Fibroblast of mammary gland (primary cell): ENCODE data around the gene POLE4.

Experiments used
- DNase-seq: peaks from one replicate; pipeline ENCODE4 v3.0.0-alpha.2; 2010; ENCODE audit warnings: low read depth
- H3K4me3 ChIP-seq: 2 replicates; pipeline ENCODE4 v1.5.1; 2011; ENCODE audit warnings: low read depth, mild to moderate bottlenecking, low read length, moderate library complexity; ENCODE audit not compliant: control insufficient read depth
- TF ChIP-seq, protein P1 (sequence below): conservative IDR thresholded peaks from 2 replicates; pipeline ENCODE4 v1.5.1; 2011; ENCODE audit warnings: low read depth, low read length, inconsistent platforms; ENCODE audit not compliant: control insufficient read depth, insufficient read depth

POLE4 gene

DNA sequence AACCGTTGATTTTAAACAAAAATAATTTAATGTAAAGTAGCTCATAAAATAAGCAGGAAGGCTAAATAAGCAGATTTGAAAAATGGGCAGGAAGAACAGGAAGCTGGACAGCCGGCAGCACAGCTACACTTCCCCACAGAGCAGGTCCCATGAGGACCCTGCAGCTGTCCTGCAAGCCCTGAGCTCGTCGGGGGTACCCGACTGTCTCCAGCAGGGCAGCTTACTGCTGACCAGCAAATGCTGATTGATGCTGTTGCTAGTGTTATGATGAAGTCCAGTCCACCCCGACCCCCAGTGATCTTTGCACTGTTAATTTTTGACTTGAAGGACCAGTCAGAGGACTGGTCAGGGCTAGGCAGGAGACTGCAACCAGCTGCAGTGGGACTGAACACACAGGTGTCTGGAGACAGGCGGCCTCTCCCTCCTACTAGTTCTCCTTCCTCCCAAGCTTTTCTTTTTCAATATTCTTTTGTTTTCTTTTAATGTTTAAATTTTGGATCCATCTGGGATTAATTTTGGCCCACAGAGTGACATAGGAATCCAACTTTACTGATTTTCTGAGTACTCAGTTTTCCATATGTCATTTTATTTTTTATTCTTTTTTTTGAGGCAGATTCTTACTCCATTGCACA lies 27.7 kb downstream of the POLE4 start:
- TF ChIP-seq, protein P1, sequence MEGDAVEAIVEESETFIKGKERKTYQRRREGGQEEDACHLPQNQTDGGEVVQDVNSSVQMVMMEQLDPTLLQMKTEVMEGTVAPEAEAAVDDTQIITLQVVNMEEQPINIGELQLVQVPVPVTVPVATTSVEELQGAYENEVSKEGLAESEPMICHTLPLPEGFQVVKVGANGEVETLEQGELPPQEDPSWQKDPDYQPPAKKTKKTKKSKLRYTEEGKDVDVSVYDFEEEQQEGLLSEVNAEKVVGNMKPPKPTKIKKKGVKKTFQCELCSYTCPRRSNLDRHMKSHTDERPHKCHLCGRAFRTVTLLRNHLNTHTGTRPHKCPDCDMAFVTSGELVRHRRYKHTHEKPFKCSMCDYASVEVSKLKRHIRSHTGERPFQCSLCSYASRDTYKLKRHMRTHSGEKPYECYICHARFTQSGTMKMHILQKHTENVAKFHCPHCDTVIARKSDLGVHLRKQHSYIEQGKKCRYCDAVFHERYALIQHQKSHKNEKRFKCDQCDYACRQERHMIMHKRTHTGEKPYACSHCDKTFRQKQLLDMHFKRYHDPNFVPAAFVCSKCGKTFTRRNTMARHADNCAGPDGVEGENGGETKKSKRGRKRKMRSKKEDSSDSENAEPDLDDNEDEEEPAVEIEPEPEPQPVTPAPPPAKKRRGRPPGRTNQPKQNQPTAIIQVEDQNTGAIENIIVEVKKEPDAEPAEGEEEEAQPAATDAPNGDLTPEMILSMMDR = no peak
- DNase-seq = no peak
- no peak overlapping the region for H3K4me3 ChIP-seq

DNA sequence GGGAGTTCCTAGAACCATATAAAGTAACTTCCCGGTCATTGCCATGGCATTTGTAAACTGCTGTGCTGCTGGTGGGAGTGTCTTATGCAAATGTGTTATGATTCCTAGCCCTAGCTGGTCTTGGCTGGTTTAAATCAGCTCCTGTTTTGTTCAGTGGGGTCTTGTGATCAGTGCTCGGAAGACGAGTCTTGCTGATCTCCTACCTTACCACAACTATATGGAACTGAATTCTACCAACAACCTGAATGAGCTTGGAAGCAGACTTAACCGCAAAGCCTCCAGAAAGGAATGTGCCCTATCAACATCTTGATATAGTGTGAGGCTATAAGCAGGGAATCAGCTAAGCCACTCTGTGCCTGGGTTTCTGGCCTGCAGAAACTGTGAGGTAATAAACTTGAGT lies 33.5 kb downstream of the POLE4 start:
- H3K4me3 ChIP-seq = no peak overlapping the region
- TF ChIP-seq, protein P1 = no peak
- peak; percentile 33 for DNase-seq

DNA sequence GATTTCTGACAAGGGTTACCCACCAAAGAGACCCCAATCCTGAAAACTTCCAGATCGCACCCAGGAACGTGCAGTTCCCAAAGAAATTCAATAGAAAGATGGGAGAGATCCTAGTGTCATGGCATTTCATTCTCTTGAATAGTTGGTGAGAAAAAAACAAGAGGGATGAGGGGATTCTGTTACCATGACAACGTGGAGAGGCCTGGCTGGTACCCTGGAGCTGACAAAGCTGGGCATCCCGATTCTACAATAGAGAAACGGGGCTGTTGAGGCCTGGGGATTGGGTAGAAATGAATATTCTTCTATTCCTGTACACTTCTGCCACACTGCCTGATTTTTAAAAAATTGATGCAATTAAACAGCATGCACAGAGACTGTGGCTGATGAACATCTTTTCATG lies 41.0 kb downstream of the POLE4 start:
- TF ChIP-seq, protein P1 = no peak
- DNase-seq = no peak

DNA sequence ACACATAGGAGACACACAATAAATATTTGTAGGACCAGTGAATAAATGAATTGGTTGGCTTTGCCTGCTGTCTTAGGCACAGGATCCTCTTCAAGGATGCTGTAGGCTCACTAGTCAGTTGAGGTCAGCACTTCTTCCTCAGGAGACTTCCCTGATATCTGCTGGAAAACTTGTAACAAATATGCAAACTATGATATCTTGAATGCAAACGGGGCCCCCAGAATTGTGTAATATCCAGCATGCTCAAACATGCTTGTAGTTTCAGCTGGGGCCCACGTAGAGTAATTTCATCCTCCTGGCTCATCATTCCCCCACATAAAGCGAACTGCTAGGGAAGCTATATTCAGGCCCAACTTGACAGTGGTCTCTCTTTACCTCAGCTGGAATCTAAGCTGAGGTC lies 43.6 kb downstream of the POLE4 start:
- no peak overlapping the region for H3K4me3 ChIP-seq
- no peak for DNase-seq
- TF ChIP-seq, protein P1 = no peak

More for the DNA sequence above, 41.0 kb downstream of the POLE4 start:
- no peak overlapping the region for H3K4me3 ChIP-seq

DNA sequence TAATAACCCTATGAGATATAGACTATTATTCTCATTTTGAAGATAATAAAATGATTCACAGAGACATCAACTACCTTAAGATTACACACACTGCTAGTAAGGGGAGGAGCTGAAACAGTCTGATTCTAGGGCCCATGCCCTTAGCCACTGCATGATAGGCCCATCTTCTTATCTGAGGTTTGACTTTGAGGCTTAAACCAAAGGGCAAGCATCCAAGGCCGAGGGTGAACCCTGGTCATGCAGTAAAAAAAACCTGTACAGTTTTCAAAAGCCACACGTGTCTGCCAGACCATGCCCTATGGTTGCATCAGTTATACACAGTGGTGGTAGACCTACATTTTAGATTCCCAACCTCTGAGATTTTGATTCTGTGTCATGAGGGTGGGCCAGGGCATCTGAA lies 44.8 kb downstream of the POLE4 start:
- H3K4me3 ChIP-seq = no peak overlapping the region
- DNase-seq = no peak
- TF ChIP-seq, protein P1 = no peak

DNA sequence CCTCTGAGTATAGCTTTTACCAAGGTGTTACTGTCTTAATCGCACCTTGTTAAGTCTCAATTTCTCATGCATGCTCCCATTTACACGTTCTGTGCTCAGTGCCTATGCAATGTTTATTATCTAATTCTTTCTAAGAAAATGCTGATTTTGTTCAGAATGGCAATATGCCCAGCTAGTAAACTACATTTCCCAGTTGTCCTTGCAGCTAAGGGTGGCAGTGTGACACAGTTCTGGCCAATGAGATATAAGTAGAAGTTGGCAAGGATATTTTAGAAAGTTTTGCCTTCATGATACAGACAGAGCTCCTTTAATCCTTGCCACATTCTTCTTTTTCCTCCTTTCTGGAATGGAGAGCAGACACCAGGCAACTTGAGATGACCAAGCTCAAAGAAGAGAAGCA lies 45.3 kb downstream of the POLE4 start:
- TF ChIP-seq, protein P1 = no peak
- no peak for DNase-seq
- H3K4me3 ChIP-seq = no peak overlapping the region

DNA sequence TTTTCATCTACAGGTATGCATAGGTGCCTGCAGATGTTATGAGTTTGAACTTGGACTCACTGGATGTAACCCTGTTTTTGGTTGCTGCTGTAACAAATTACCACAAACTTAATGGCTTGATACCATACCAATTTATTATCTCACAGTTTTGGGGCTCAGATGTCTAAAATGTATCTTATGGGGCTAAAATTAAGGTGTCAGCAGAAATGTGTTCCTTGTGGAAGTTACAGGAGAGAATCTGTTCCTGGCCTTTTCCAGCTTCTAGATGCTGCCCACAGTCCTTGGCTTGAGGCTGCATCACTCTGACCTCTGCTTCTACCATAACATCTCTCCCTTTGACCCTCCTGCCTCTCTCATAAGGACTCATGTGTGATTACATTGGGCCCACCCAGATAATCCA lies 47.6 kb downstream of the POLE4 start:
- no peak for DNase-seq
- no peak overlapping the region for H3K4me3 ChIP-seq
- TF ChIP-seq, protein P1 = no peak
